Testis (tissue), 3 donors: Measurements from ENCODE around the gene FAM78A. TPM values are rescaled to one million over a fixed set of nuclear protein-coding genes. Genes with fewer than 3 reads are reported as not detected.

Source experiments
- DNase-seq: peaks from one replicate; pipeline ENCODE4 v3.0.0-alpha.2; 2019
- H3K27ac ChIP-seq, 2 donors: fragments of 200-600 bp; sonication (generic); one replicate each; pipeline ENCODE4 v1.5.1; 2019
- H3K27me3 ChIP-seq: fragments of 200-600 bp; sonication (generic); one replicate; pipeline ENCODE4 v1.5.1; 2019
- H3K36me3 ChIP-seq: fragments of 200-600 bp; sonication (generic); one replicate; pipeline ENCODE4 v1.5.1; 2017; ENCODE audit warnings: low read depth; ENCODE audit errors: missing control alignments
- H3K4me1 ChIP-seq: fragments of 200-600 bp; sonication (generic); one replicate; pipeline ENCODE4 v1.5.1; 2019
- H3K4me3 ChIP-seq, 2 donors: fragments of 200-600 bp; sonication (generic); one replicate each; pipeline ENCODE4 v1.5.1; 2017 to 2019
- H3K9me3 ChIP-seq: fragments of 200-600 bp; sonication (generic); one replicate; pipeline ENCODE4 v1.5.1; 2017
- POLR2A ChIP-seq: fragments of 450-650 bp; IDR thresholded peaks from one replicate; pipeline ENCODE4 v1.6.1; 2017; ENCODE audit warnings: antibody characterized with exemption, mild to moderate bottlenecking, moderate library complexity
- WGBS, 2 donors: methylation state at CpG; one replicate each; pipeline ENCODE4 v1.1.5; 2018; 5-methylcytosine and 5-hydroxymethylcytosine counted together
- intact Hi-C: fragments of 100-400 bp; cut with DNase I; formaldehyde crosslinking; loops from one replicate; pipeline ENCODE4 v1.15.1; 2023; ENCODE audit warnings: low total_unique reads
- polyA plus RNA-seq: library from polyadenylated mRNA; stranded (reverse); fragments of 350-450 nt; fragmentation: Illumina TruSeq; extraction: RNeasy Lipid Tissue Mini Kit (QIAGEN cat#74804); gene quantifications from one replicate; pipeline ENCODE4 v1.2.3, GENCODE V29; 2014; ENCODE audit warnings: low read depth, low replicate concordance; ENCODE audit not compliant: insufficient read depth
- total RNA-seq, 2 donors: library from RNA; depleted of rRNA; stranded (reverse); fragments of >200 nt; gene quantifications; one replicate each; pipeline ENCODE4 v1.2.3, GENCODE V29; 2016
- TF ChIP-seq, protein P1 (sequence below), 3 experiments: fragments of 450-650 bp in 2 of 3; fragments of 200-600 bp in 1 of 3; sonication (generic) in 1 of 3; IDR thresholded peaks; one replicate each; pipeline ENCODE4 v1.5.1; 2016 to 2019; ENCODE audit warnings: antibody characterized with exemption in 3 of 3, mild to moderate bottlenecking in 2 of 3, moderate library complexity in 1 of 3

FAM78A gene
- total and polyA plus RNA-seq, 3 donors from 2014 or later = 29.7 to 48.0 (median 30.8) TPM

DNA sequence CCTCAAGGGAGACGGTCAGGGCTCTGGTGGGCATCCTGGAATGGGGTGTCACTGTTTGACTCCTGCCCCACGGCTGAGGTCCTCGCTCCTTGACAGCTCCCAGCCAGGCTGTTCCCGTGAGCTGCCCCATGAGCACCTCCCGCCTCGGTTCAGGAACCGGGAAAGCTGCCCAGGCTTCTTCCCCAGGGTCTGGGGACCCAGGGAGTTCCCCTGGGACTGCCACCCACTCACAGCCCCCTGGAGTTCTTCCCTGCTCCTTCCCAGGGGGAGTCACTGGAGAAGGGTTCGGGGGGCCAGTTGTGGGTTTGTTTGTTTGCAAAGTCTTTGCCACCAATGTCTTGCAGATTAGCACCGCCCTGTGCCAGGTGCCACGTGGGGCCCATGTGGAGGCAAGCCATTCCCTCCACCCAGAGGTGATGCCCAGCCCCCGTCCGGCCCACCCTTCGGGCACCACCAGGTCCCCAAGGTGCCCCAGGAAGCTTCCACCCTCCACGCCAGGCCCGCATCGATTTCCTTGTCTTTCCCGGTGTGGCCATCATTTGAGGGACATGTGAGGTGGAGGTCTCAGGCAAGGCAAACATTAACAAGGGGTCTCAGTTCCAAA lies 14.6 kb upstream of the FAM78A start:
- DNase-seq = no peak
- WGBS, 2 donors = 73 to 86% methylated on average over 13 to 17 of the region's 17 CpGs
- H3K4me1 ChIP-seq = peaks cover 3% of the 10 kb centered on the region
- intact Hi-C loops = no loop called here
- H3K9me3 ChIP-seq = no peaks in the 10 kb centered on the region
- H3K27me3 ChIP-seq = no peaks in the 10 kb centered on the region
- no peak overlapping the region for H3K27ac ChIP-seq
- peak overlapping the region; percentile 40 to 51 for H3K4me3 ChIP-seq
- no peak for TF ChIP-seq POLR2A
- TF ChIP-seq, protein P1, sequence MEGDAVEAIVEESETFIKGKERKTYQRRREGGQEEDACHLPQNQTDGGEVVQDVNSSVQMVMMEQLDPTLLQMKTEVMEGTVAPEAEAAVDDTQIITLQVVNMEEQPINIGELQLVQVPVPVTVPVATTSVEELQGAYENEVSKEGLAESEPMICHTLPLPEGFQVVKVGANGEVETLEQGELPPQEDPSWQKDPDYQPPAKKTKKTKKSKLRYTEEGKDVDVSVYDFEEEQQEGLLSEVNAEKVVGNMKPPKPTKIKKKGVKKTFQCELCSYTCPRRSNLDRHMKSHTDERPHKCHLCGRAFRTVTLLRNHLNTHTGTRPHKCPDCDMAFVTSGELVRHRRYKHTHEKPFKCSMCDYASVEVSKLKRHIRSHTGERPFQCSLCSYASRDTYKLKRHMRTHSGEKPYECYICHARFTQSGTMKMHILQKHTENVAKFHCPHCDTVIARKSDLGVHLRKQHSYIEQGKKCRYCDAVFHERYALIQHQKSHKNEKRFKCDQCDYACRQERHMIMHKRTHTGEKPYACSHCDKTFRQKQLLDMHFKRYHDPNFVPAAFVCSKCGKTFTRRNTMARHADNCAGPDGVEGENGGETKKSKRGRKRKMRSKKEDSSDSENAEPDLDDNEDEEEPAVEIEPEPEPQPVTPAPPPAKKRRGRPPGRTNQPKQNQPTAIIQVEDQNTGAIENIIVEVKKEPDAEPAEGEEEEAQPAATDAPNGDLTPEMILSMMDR (IDR thresholded peaks at IDR 0.05) = no peak
- no peaks in the 10 kb centered on the region for H3K36me3 ChIP-seq

DNA sequence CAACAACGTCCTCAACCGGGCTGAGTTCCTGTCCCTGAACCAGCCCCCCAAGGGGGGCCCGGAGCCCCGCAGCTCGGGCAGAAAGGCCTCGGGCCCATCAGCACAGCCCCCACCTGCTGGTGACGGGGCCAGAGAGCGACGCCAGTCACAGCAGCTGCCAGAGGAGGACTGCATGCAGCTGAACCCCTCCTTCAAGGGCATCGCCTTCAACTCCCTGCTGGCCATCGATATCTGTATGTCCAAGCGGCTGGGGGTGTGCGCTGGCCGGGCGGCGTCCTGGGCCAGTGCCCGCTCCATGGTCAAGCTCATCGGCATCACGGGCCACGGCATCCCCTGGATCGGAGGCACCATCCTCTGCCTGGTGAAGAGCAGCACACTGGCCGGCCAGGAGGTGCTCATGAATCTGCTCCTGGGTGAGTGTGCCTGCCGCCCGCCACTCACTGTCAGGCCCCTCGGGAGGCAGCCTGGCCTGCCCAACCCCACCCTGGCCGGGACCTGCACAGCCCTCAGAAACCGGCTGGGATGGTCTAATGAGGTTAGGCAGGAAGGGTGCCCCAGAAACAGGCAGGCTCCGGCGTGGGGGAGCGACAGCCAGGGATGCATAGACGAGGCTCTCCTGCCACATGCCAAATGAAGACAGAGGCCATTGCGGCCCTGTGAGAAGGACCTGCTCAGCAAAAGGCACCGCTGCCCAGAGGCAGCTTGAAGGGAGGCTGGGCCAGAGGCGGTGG lies 13.9 kb upstream of the FAM78A start:
- DNase-seq = peak; percentile 45
- no peak for TF ChIP-seq POLR2A
- TF ChIP-seq, protein P1 (IDR thresholded peaks at IDR 0.05) = no peak
- H3K9me3 ChIP-seq = no peaks in the 10 kb centered on the region
- WGBS, 2 donors = 35 to 42% methylated on average over 10 to 34 of the region's 34 CpGs
- H3K27me3 ChIP-seq = no peaks in the 10 kb centered on the region
- intact Hi-C loops = no loop called here
- peaks cover 3% of the 10 kb centered on the region for H3K4me1 ChIP-seq
- peak overlapping the region; percentile 40 to 51 for H3K4me3 ChIP-seq
- H3K27ac ChIP-seq = peak overlapping the region; percentile 53 to 55
- H3K36me3 ChIP-seq = no peaks in the 10 kb centered on the region

DNA sequence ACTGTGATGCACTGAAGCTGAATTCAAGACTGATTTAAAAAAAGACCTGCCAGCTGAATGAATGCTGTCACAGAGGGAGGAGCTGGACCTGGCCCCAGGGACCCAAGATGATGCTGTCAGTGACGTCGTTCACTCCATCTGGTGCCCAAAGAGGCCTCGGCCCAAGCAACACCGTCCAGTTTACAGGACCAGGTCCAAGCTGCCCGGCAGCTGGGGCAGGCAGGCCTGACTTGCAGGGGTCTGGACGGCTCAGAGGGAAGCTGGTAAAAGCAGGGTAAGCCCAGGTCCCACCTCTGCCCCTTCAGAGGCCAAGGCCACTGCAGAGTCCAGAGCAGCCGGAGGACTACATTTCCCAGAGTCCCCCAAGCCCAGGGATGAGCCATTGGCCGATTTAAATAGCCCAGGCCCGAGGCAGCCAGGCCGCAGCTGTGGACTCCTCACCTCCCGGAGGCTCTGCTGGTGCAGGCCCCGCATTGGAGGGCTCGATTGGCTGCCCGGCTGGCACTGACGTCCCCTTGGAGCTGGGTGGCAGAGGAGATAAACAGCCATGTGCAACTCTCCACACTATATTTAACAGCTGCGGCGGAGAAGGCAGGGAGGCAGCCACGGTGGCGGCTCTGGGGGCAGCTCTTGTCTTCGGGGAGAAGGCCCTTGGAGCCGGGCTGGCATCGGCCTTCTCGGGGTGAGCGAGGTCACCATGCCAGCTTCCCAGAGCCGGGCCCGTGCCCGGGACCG lies 13.2 kb upstream of the FAM78A start, which contains the start of gene PLPP7:
Gene PLPP7, plus strand, starts transcription at position 423 of the 735 bp plus-strand sequence. Its CDS starts 275 bp downstream, at position 698.
- Histone ChIP-seq H3K4me3 (peak within 1 kb of the TSS; percentile 40 to 51), H3K27me3 (no peaks in the 10 kb centered on the region), H3K36me3 (no peaks in the 10 kb centered on the region), H3K27ac (peak within 1 kb of the TSS; percentile 53 to 55), H3K4me1 (peaks cover 3% of the 10 kb centered on the region), H3K9me3 (no peaks in the 10 kb centered on the region)
- peak; percentile 91 for DNase-seq
- TF ChIP-seq POLR2A = peak; percentile 14
- TF ChIP-seq, protein P1 (IDR thresholded peaks at IDR 0.05) = no peak
- WGBS, 2 donors = 43 to 60% methylated on average over 13 to 28 of the region's 28 CpGs
- intact Hi-C loops = no loop called here

DNA sequence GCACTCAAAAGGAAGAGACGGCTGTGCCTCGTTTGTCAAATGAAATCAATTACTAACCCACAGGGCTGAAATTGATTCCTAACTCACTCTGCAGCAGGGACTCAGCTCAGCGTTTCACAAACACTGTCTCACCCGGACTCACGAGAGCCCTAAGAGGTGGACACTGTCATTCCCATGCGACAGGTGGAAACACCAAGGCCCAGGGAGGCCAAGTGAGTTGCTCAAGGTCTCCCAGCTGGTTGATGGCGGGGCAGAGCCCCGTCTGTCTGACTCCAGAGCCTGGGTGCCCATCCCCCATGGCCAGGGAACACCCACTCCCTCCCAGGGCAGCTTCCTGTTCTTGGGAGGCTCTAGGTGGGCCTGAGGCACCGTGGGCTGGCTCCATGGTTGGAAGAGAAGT lies 11.9 kb upstream of the FAM78A start:
- TF ChIP-seq POLR2A = no peak
- TF ChIP-seq, protein P1 (IDR thresholded peaks at IDR 0.05) = no peak
- no peak overlapping the region for H3K4me3 ChIP-seq
- no peaks in the 10 kb centered on the region for H3K36me3 ChIP-seq
- intact Hi-C loops = no loop called here
- H3K9me3 ChIP-seq = no peaks in the 10 kb centered on the region
- H3K27ac ChIP-seq = no peak overlapping the region
- DNase-seq = no peak
- WGBS, 2 donors = 89 to 92% methylated on average over 7 to 9 of the region's 9 CpGs
- no peaks in the 10 kb centered on the region for H3K27me3 ChIP-seq
- peaks cover 4% of the 10 kb centered on the region for H3K4me1 ChIP-seq
